ENCODE measurements around the gene SLC11A2. TPM values are rescaled to one million over a fixed set of nuclear protein-coding genes. Genes with fewer than 3 reads are reported as not detected.

The SLC11A2 gene
- total RNA-seq, 1 experiment from 2014 or later = 47.9 TPM

DNA sequence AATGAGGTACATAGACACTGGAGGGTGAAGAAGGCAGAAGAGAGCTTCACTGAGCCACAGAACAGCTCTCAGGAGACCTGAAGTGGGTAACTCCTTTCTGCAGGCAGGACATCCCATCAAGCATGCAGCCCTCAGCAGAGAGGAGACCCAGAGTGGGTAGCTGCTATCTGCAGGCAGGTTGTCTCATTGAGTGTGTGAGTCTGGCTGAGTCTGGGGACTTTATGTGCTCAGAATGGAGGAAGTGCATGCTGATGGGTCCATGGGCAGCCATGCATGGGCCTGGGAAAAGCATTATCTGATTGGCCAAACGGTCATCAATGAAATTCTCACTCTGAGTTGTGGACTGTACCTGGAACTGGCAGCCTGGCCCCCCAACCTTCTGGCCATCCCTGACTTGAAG, 88.5 kb downstream of the SLC11A2 start:
- H3K23ac ChIP-seq (ENCODE audit: insufficient read length, low read depth, low read length) = no peak overlapping the region
- TF ChIP-seq, protein P1, sequence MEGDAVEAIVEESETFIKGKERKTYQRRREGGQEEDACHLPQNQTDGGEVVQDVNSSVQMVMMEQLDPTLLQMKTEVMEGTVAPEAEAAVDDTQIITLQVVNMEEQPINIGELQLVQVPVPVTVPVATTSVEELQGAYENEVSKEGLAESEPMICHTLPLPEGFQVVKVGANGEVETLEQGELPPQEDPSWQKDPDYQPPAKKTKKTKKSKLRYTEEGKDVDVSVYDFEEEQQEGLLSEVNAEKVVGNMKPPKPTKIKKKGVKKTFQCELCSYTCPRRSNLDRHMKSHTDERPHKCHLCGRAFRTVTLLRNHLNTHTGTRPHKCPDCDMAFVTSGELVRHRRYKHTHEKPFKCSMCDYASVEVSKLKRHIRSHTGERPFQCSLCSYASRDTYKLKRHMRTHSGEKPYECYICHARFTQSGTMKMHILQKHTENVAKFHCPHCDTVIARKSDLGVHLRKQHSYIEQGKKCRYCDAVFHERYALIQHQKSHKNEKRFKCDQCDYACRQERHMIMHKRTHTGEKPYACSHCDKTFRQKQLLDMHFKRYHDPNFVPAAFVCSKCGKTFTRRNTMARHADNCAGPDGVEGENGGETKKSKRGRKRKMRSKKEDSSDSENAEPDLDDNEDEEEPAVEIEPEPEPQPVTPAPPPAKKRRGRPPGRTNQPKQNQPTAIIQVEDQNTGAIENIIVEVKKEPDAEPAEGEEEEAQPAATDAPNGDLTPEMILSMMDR (conservative IDR thresholded peaks at IDR 0.05) = no peak
- H4K5ac ChIP-seq (ENCODE audit: insufficient read length, low read depth, low read length) = no peak overlapping the region
- no peak overlapping the region for H2BK15ac ChIP-seq (ENCODE audit: low read depth, low read length)
- no peaks in the 10 kb centered on the region for H3K79me1 ChIP-seq (ENCODE audit: insufficient read depth, low read depth, low read length, poor library complexity, severe bottlenecking)
- H2BK120ac ChIP-seq (ENCODE audit: low read depth, low read length, poor library complexity, severe bottlenecking) = no peak overlapping the region
- no CpG with 5 or more reads among the region's 1 CpG for WGBS (ENCODE audit: extremely low coverage, insufficient read length, low lambda C conversion rate)
- Mint-ChIP-seq H3K36me3 (ENCODE audit: insufficient read depth in 1 of 3, low read depth in 3 of 3) (peaks cover 0 to 4% (median 0%) of the 10 kb centered on the region in 3 experiments; a peak in 2 of 7 replicates), H3K27ac (no peak overlapping the region), H3K9me3 (no peaks in the 10 kb centered on the region), H3K4me3 (no peak overlapping the region), H3K27me3 (ENCODE audit: low read depth) (no peaks in the 10 kb centered on the region), H3K4me1 (peaks cover 12 to 20% of the 10 kb centered on the region in 2 experiments)
- H2AK5ac ChIP-seq (ENCODE audit: insufficient read length, low read length) = no peak overlapping the region
- no peak overlapping the region for H3K4ac ChIP-seq (ENCODE audit: low read depth, low read length)
- H2BK12ac ChIP-seq (ENCODE audit: insufficient read length, low read depth, low read length) = no peak overlapping the region
- no peak overlapping the region for H3K27ac ChIP-seq (ENCODE audit: insufficient read length, low read depth, low read length)
- H3K18ac ChIP-seq (ENCODE audit: insufficient read length, low read depth, low read length) = no peak overlapping the region
- no peaks in the 10 kb centered on the region for H3K9me3 ChIP-seq (ENCODE audit: control insufficient read depth, low read depth, low read length)
- no peak overlapping the region for H2BK20ac ChIP-seq (ENCODE audit: low read depth, low read length, poor library complexity, severe bottlenecking)
- no peaks in the 10 kb centered on the region for H3K23me2 ChIP-seq (ENCODE audit: insufficient read length, low read depth, low read length, poor library complexity, severe bottlenecking)
- no peak overlapping the region for H3T11ph ChIP-seq (ENCODE audit: low read length)
- H3K9ac ChIP-seq (ENCODE audit: extremely low read depth, insufficient read length, low read length) = no peak overlapping the region
- H3K27me3 ChIP-seq (ENCODE audit: insufficient read depth, low read length) = no peaks in the 10 kb centered on the region
- H3K4me1 ChIP-seq (ENCODE audit: insufficient read depth, low read length) = peaks cover 6% of the 10 kb centered on the region; the same call in 1 of the 2 replicates
- DNase-seq = no peak
- no peak overlapping the region for H3K4me2 ChIP-seq (ENCODE audit: insufficient read depth, insufficient read length, low read length)
- no peak overlapping the region for H2AFZ ChIP-seq (ENCODE audit: low read length)
- no peak overlapping the region for H3K14ac ChIP-seq (ENCODE audit: insufficient read depth, low read length)
- no peak overlapping the region for H3K56ac ChIP-seq (ENCODE audit: insufficient read length, low read depth, low read length)
- H4K20me1 ChIP-seq (ENCODE audit: control insufficient read depth, insufficient read depth, insufficient read length) = no peaks in the 10 kb centered on the region
- no peak overlapping the region for H4K8ac ChIP-seq (replicated peaks; ENCODE audit: insufficient read length, low read depth, low read length)
- H4K91ac ChIP-seq (ENCODE audit: insufficient read length, low read depth, low read length) = no peak overlapping the region
- no peaks in the 10 kb centered on the region for H3K79me2 ChIP-seq (ENCODE audit: insufficient read depth, low read length)
- no peak overlapping the region for H2BK5ac ChIP-seq (ENCODE audit: insufficient read length, low read length)

All from H9 (cell line).